Measurements from ENCODE around the gene RPN2.

DNA sequence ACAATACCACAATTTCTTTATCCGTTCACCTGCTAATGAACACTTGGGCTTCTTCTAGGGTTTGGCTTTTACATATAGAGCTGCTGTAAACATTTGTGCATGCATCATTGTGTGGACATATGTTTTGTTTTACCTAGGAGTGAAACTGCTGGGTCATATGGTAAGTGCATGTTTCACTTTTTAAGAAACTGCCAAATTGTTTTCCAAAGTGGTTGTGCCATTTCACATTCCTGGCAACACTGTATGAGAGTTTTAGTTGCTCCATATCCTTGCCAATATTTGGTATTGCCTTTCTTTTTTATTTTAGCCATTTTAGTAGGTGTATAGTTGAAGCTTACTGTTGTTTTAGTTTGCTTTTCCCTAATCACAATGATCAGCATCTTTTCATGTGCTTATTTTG, 14.1 kb upstream of the RPN2 start:
- TF ChIP-seq, protein P1, sequence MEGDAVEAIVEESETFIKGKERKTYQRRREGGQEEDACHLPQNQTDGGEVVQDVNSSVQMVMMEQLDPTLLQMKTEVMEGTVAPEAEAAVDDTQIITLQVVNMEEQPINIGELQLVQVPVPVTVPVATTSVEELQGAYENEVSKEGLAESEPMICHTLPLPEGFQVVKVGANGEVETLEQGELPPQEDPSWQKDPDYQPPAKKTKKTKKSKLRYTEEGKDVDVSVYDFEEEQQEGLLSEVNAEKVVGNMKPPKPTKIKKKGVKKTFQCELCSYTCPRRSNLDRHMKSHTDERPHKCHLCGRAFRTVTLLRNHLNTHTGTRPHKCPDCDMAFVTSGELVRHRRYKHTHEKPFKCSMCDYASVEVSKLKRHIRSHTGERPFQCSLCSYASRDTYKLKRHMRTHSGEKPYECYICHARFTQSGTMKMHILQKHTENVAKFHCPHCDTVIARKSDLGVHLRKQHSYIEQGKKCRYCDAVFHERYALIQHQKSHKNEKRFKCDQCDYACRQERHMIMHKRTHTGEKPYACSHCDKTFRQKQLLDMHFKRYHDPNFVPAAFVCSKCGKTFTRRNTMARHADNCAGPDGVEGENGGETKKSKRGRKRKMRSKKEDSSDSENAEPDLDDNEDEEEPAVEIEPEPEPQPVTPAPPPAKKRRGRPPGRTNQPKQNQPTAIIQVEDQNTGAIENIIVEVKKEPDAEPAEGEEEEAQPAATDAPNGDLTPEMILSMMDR (IDR thresholded peaks at IDR 0.05), result no peak
- no peak for TF ChIP-seq POLR2A (IDR thresholded peaks at IDR 0.05)

Data from uterus (tissue), 2 donors.